ENCODE data around the gene MUC7. TPM values are rescaled to one million over a fixed set of nuclear protein-coding genes. Genes with fewer than 3 reads are reported as not detected.

Gene MUC7
- total RNA-seq, 4 donors from 2014 or later, result not detected

- H3K36me3 ChIP-seq, result no peaks in the 10 kb centered on the region
- ATAC-seq, result no peak
- 22 to 44% methylated on average over 3 of the region's 3 CpGs for WGBS, 2 donors (ENCODE audit: low coverage in 1 of 2)
These were observed 46.7 kb downstream of the MUC7 start for GRCh38 chr4:70518716-70519115.

GRCh38 chr4:70522626-70523025 is 50.6 kb downstream of the MUC7 start:
- no peak for ATAC-seq
- 76 to 77% methylated on average over 6 to 7 of the region's 7 CpGs for WGBS, 2 donors (ENCODE audit: low coverage in 1 of 2)
- H3K9me3 ChIP-seq, result no peaks in the 10 kb centered on the region
- H3K4me3 ChIP-seq, result no peak overlapping the region
- H3K4me1 ChIP-seq, result no peaks in the 10 kb centered on the region
- TF ChIP-seq POLR2AphosphoS5 (IDR thresholded peaks at IDR 0.05) (no peak), CTCF (IDR thresholded peaks at IDR 0.05) (no peak), EP300 (IDR thresholded peaks at IDR 0.05) (no peak), POLR2A (IDR thresholded peaks at IDR 0.05) (no peak)
- no peaks in the 10 kb centered on the region for H3K27me3 ChIP-seq
- no peaks in the 10 kb centered on the region for H3K36me3 ChIP-seq
- no peak overlapping the region for H3K27ac ChIP-seq

More at GRCh38 chr4:70518716-70519115, 46.7 kb downstream of the MUC7 start:
- H3K4me3 ChIP-seq, result no peak overlapping the region
- TF ChIP-seq POLR2AphosphoS5 (IDR thresholded peaks at IDR 0.05), result no peak
- no peaks in the 10 kb centered on the region for H3K27me3 ChIP-seq
- no peaks in the 10 kb centered on the region for H3K4me1 ChIP-seq
- H3K27ac ChIP-seq, result no peak overlapping the region
- no peaks in the 10 kb centered on the region for H3K9me3 ChIP-seq

- WGBS, 2 donors (ENCODE audit: low coverage in 1 of 2), result 76% methylated on average over 3 of the region's 5 CpGs; no CpG with 5 or more reads in 1 of the 2 donors
- no peak for ATAC-seq
These were observed 59.0 kb downstream of the MUC7 start for GRCh38 chr4:70530997-70531396.

GRCh38 chr4:70531981-70532380 is 60.0 kb downstream of the MUC7 start:
- H3K27ac ChIP-seq, result no peak overlapping the region
- TF ChIP-seq CTCF (IDR thresholded peaks at IDR 0.05) (no peak), EP300 (IDR thresholded peaks at IDR 0.05) (no peak), POLR2AphosphoS5 (IDR thresholded peaks at IDR 0.05) (no peak), POLR2A (IDR thresholded peaks at IDR 0.05) (no peak)
- 60 to 73% methylated on average over 2 of the region's 2 CpGs for WGBS, 2 donors (ENCODE audit: low coverage in 1 of 2)
- no peak for ATAC-seq
- no peaks in the 10 kb centered on the region for H3K9me3 ChIP-seq
- no peak overlapping the region for H3K4me3 ChIP-seq
- no peaks in the 10 kb centered on the region for H3K4me1 ChIP-seq
- peaks cover 6% of the 10 kb centered on the region for H3K27me3 ChIP-seq
- H3K36me3 ChIP-seq, result no peaks in the 10 kb centered on the region

More at GRCh38 chr4:70530997-70531396, 59.0 kb downstream of the MUC7 start:
- Histone ChIP-seq H3K4me3 (no peak overlapping the region), H3K36me3 (no peaks in the 10 kb centered on the region), H3K9me3 (no peaks in the 10 kb centered on the region), H3K4me1 (no peaks in the 10 kb centered on the region), H3K27ac (no peak overlapping the region), H3K27me3 (peaks cover 6% of the 10 kb centered on the region)
- TF ChIP-seq POLR2A (IDR thresholded peaks at IDR 0.05) (no peak), EP300 (IDR thresholded peaks at IDR 0.05) (no peak), POLR2AphosphoS5 (IDR thresholded peaks at IDR 0.05) (no peak), CTCF (IDR thresholded peaks at IDR 0.05) (no peak)

Other genes starting within 250 kb of the MUC7 start
- gene FDCSP, start 246.1 kb upstream of the MUC7 start, total RNA-seq, result 10 to 100 TPM in 1 of 4 donors, not detected in 3; 19.1 TPM
- not detected for gene CSN3, start 229.6 kb upstream of the MUC7 start, total RNA-seq
- gene CABS1, start 137.2 kb upstream of the MUC7 start, total RNA-seq, result not detected
- not detected for gene SMR3A, start 111.4 kb upstream of the MUC7 start, total RNA-seq
- not detected for gene SMR3B, start 89.1 kb upstream of the MUC7 start, total RNA-seq
- not detected for gene OPRPN, start 74.3 kb upstream of the MUC7 start, total RNA-seq
- gene AMTN, start 46.4 kb downstream of the MUC7 start, total RNA-seq, result 1 to 10 TPM in 1 of 4 donors, not detected in 3; 1.2 TPM
- gene AMBN, start 120.1 kb downstream of the MUC7 start, total RNA-seq, result not detected
- under 1 TPM in 2 of 4 donors, not detected in 2; 0.16 to 0.54 TPM for gene ENAM, start 156.5 kb downstream of the MUC7 start, total RNA-seq
- gene JCHAIN, start 194.3 kb downstream of the MUC7 start, total RNA-seq, result 10 to 100 TPM in 1 of 4 donors, 1 to 10 TPM in 2, not detected in 1; 2.3 to 24.6 (median 7.8) TPM
- 10 to 100 TPM; 20.9 to 30.8 (median 24.0) TPM for gene UTP3, start 216.3 kb downstream of the MUC7 start, total RNA-seq
- 10 to 100 TPM; 40.4 to 57.7 (median 49.7) TPM for gene RUFY3, start 249.8 kb downstream of the MUC7 start, total RNA-seq